ENCODE results near the gene BUB1. TPM values are rescaled to one million over a fixed set of nuclear protein-coding genes. Genes with fewer than 3 reads are reported as not detected.

The BUB1 gene
- total and polyA plus RNA-seq, 9 of the 15 experiments (the other 6 are each of a cell fraction or from before 2014, with no cell fraction given), result 73.4 to 247 (median 118) TPM

DNA sequence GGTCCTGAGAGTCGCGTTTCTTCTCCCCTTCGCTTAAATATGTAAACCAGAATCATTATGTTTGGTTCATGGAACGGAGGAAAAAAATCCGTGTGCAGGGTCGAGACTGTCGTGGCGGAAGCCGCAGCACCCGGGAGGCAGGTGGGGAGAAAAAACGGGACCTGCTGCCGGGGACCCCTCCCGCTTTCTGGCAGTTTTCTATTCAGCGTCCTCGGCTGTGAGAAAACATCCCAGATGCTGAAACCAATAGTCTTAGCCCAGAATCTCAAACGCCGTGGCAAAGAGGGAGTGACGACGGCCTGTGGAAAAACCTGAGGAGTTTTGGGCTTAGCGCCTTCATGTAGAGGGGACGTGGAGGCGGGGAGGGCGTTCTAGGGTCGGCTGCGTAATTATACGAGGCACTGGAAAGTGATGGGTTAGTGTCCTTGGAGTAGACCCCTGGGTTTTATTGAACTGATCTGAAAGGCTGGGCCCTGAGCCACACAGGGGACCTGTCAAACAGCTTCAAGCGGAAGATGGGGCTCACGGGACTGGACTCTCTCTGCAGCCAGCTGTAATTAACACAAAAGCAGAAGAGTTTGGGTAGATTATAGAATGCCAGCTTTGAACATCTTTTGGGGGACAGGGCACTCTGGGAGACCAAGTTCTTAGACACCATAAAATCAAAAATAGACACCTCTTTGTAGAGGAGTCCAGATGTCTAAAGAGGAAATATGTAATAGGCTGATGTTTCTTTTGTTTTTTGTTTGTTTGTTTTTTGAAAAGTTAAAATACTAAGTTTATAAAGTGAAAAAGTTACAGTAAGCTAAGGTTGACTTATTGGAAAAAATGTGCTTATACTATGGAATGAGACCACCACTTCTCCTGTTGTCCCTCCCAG lies 834 bp upstream of the BUB1 start (continued):
- TF ChIP-seq, protein P1, sequence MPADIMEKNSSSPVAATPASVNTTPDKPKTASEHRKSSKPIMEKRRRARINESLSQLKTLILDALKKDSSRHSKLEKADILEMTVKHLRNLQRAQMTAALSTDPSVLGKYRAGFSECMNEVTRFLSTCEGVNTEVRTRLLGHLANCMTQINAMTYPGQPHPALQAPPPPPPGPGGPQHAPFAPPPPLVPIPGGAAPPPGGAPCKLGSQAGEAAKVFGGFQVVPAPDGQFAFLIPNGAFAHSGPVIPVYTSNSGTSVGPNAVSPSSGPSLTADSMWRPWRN (IDR thresholded peaks at IDR 0.05; ENCODE audit: low read depth), result no peak
- TF ChIP-seq WHSC1 (IDR thresholded peaks at IDR 0.05; ENCODE audit: low read length) (no peak), ZNF699 (CRISPR knock-in tag; IDR thresholded peaks at IDR 0.05; ENCODE audit: insufficient replicate concordance) (no peak), MECOM (CRISPR knock-in tag; IDR thresholded peaks at IDR 0.05) (no peak), SIN3A (IDR thresholded peaks at IDR 0.05; ENCODE audit: borderline replicate concordance in 2 of 2, control insufficient read depth in 1 of 2, low read depth in 2 of 2, low read length in 2 of 2) (no peak), SREBF2 (CRISPR knock-in tag; IDR thresholded peaks at IDR 0.05) (no peak), CSDE1 (IDR thresholded peaks at IDR 0.05) (0 out of 4 replicates have a peak, but pooled peaks of 1 of the 2 experiments have one; percentile 14), SETDB1 (IDR thresholded peaks at IDR 0.05; ENCODE audit: low read length) (no peak), MYNN (IDR thresholded peaks at IDR 0.05) (no peak), MYNN (CRISPR knock-in tag; IDR thresholded peaks at IDR 0.05) (no peak), SP1 (CRISPR knock-in tag; IDR thresholded peaks at IDR 0.05) (no peak), LEF1 (IDR thresholded peaks at IDR 0.05) (no peak), SMARCE1 (IDR thresholded peaks at IDR 0.05) (no peak), TRIM24 (IDR thresholded peaks at IDR 0.05) (no peak)
- TF ChIP-seq, protein P2, sequence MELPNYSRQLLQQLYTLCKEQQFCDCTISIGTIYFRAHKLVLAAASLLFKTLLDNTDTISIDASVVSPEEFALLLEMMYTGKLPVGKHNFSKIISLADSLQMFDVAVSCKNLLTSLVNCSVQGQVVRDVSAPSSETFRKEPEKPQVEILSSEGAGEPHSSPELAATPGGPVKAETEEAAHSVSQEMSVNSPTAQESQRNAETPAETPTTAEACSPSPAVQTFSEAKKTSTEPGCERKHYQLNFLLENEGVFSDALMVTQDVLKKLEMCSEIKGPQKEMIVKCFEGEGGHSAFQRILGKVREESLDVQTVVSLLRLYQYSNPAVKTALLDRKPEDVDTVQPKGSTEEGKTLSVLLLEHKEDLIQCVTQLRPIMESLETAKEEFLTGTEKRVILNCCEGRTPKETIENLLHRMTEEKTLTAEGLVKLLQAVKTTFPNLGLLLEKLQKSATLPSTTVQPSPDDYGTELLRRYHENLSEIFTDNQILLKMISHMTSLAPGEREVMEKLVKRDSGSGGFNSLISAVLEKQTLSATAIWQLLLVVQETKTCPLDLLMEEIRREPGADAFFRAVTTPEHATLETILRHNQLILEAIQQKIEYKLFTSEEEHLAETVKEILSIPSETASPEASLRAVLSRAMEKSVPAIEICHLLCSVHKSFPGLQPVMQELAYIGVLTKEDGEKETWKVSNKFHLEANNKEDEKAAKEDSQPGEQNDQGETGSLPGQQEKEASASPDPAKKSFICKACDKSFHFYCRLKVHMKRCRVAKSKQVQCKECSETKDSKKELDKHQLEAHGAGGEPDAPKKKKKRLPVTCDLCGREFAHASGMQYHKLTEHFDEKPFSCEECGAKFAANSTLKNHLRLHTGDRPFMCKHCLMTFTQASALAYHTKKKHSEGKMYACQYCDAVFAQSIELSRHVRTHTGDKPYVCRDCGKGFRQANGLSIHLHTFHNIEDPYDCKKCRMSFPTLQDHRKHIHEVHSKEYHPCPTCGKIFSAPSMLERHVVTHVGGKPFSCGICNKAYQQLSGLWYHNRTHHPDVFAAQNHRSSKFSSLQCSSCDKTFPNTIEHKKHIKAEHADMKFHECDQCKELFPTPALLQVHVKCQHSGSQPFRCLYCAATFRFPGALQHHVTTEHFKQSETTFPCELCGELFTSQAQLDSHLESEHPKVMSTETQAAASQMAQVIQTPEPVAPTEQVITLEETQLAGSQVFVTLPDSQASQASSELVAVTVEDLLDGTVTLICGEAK (IDR thresholded peaks at IDR 0.05), result 0 out of 2 replicates have a peak, but pooled peaks have one; percentile 4
- TF ChIP-seq, protein P2 (CRISPR knock-in tag; IDR thresholded peaks at IDR 0.05), result no peak
- TF ChIP-seq, protein P3, sequence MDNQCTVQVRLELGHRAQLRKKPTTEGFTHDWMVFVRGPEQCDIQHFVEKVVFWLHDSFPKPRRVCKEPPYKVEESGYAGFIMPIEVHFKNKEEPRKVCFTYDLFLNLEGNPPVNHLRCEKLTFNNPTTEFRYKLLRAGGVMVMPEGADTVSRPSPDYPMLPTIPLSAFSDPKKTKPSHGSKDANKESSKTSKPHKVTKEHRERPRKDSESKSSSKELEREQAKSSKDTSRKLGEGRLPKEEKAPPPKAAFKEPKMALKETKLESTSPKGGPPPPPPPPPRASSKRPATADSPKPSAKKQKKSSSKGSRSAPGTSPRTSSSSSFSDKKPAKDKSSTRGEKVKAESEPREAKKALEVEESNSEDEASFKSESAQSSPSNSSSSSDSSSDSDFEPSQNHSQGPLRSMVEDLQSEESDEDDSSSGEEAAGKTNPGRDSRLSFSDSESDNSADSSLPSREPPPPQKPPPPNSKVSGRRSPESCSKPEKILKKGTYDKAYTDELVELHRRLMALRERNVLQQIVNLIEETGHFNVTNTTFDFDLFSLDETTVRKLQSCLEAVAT (IDR thresholded peaks at IDR 0.05), result no peak

Measured in K562 (cell line).